Renal cortical epithelial cell (primary cell): Measurements from ENCODE around the gene EFNB2. TPM values are rescaled to one million over a fixed set of nuclear protein-coding genes. Genes with fewer than 3 reads are reported as not detected.

ENCODE experiments used
- DNase-seq: peaks from one replicate; pipeline ENCODE4 v3.0.0-alpha.2; 2011; ENCODE audit warnings: low read depth
- total RNA-seq: library from RNA; depleted of rRNA; stranded (reverse); fragments of >200 nt; gene quantifications from 2 replicates; pipeline ENCODE4 v1.2.3, GENCODE V29; 2014

Gene EFNB2
- total RNA-seq, 1 donor from 2014 or later = 31.0 TPM

DNA sequence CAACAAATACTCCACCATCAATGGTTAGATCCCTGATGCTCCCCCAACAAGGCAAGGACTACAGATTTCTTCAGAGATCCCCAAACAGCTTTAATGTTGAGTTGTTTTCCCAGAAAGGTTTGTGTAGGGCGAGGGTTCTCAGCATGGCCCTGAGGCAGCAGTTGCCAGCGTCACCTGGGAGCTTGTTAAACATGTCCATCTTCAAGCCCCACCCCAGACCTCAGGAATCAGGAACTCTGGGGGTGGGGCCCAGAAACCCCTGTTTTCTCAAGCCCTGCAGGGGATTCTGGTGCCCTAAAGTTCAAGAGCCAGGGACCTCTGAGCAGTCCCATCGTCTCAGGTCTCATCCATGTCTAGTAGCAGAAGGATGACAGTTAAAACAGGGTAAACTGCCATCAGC lies 9.6 kb downstream of the EFNB2 start:
- no peak for DNase-seq

DNA sequence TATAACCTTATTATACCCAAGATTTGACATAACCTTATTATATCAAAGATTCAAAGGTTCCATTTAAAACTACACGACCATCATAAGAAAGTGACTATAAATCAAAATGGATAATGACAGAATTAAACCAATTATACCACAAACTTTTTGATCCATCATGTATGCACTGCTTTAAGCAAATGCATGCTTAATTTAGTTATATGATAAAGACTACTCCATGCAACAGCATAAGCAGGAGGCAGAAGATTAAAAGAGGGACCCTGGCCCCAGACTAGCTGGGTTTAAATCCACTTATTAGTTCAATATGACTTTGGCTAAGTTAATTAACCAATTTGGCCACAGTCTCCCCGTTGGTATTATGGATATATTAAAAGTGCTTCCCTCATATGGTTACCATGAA lies 11.4 kb downstream of the EFNB2 start:
- DNase-seq = no peak

DNA sequence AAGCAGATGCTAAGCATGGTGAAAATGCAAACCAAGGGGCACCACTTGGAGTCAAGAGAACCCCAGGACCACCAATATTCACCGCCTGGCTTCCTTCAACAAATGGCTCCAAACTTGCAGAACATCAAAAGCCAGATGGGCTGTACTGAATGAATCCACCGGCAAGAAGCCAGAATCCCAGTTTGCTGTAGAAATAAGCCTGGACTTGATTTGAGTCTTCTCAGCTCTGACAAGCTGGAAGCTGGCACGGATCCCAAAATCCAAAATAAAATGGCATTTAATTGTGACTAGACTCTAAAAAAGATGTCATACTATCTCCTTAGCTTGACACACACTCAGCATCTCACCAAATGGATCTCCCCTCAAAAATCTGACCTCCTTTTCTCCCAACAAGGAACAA lies 11.9 kb downstream of the EFNB2 start:
- no peak for DNase-seq

DNA sequence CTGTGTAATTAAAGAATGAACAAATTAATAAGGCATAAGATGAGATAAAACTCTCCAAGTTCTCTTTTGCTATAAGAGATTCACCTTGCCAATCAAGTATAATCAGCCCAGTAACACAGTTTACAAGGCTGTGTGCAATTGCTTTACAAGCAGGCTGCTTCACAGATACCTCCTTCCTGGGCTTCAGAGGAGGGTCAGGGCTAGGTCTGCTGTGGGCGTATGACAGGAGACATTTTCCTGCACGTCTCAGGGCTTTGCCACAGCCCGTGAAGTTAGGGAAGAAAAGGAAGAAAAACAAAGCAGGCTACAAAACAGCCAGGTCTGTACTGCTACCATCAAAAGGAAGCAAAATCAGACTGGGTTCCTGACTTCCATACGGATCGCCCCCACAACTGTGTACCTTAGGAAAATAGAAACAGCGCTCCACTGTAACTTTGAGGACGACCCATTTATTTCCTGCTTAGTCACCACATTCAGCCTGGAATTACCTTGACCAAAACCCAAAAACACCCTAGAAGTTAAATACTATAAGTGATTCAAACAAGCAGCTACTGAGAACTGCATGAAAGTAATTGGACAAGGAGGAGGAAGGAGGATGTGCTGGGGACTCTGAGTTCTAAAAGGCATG lies 12.4 kb downstream of the EFNB2 start:
- DNase-seq = peak; percentile 30

DNA sequence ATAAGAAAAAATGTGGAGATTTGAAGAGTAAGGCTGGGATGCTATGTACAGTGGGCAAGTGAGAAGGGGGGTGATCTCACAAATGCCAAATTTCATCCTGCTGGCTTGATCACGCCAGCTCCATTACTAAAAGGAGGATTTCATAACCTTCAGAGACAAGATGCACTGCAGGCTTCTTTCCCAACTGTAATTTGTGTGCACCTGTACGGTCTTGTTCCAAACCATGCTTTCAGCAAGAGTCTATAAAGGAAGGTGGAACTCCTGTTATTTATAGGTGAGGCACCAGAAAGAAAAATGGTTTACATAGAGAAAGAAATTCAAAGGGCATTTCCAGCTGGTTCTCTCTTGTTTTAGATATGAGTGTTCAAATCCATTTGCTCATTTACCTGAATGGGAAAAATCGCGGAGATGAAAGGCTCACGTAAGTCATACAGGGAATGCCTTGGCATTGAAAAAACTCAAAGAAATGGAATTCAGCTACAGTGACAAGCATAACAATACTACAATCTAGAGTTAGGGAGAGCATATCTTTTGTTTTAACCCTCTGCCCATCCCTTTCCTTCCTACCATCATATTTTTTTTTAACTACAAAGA lies 13.3 kb downstream of the EFNB2 start:
- DNase-seq = no peak

DNA sequence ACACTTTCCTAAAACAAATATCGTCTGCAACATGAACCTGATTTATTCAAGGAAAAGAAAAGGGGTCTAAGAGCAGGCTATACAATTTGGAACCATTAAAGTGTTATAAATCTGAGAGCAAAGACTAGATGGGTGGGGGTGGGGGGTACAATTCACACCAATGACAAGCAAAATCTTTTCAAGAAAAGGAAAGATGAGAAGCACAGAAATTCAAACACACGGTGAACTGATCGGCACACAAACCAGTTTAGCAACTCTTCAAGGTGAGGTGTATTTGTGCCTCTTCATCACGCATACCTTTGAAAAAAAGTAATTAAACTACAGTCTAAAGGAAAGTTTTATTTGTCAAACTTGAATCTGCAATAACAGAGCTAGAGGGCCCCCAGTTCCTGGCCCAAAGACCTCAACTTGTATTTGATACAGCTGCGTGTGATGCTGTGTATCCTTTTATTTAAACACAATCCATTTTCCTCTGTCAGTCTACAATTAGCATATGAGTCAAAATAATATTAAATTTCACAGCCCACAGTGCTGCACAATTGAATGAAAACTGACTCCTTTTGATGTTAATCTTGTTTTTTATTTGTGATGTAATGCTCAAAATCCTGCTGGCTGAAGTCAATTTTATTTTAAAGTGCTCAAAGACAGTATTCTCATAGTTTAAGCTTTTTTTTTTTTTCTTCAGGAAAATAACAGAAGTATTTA lies 14.2 kb downstream of the EFNB2 start:
- no peak for DNase-seq

DNA sequence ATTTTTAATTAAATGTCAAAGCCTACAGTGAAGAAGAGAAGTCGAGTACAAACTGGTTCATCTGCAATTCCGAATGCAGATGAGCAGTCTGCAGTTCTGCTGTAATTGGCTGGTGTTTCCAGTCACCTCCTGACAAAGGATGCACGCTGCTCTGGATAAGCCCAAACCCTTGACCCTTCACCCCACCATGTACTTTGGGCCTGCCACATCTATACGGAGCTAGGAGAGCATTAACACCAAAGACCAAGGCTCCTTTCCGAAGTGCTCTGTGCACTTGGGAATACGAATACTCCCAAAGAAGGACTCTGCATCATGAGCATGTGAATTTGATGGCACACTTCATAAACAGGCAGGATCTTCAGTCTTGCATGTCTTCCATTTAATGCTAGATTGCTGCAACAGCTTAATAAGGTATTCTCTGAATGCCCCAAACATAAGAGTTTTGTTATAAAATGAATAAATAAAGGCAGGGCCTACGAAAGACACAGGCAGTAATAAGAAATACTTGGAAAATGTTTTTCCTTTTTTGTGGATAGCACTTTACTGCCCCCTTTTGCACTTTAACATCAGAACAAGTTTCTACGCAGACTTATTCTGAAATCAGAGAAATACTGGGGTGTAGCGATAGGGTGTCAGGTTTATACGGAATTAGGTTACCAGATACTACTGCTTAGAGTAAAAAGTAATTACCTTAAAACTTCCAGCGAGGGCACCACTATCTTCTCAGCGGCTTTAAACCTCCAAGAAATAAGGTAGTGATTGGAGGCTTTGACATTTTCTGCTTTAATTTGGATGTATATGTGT lies 15.0 kb downstream of the EFNB2 start:
- DNase-seq = peak; percentile 45

DNA sequence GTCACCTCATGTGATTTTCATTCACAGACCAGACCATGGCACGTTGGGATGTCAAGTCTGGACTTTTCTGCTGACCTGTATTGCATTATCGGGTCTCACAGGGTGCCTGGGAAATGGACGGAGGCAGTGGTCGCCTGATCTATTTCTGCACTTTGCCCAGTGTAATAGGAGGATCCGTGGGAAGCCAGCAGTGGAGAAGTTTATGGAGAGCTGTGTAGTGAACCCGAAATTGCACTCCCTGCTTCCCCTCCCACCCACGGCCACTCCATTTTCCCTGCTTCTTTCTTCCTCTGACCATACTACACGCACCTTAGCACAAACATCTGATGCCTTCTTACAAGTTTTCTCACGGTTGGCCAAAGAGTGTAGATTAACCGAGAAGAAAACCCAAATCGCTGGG lies 16.9 kb downstream of the EFNB2 start:
- no peak for DNase-seq

DNA sequence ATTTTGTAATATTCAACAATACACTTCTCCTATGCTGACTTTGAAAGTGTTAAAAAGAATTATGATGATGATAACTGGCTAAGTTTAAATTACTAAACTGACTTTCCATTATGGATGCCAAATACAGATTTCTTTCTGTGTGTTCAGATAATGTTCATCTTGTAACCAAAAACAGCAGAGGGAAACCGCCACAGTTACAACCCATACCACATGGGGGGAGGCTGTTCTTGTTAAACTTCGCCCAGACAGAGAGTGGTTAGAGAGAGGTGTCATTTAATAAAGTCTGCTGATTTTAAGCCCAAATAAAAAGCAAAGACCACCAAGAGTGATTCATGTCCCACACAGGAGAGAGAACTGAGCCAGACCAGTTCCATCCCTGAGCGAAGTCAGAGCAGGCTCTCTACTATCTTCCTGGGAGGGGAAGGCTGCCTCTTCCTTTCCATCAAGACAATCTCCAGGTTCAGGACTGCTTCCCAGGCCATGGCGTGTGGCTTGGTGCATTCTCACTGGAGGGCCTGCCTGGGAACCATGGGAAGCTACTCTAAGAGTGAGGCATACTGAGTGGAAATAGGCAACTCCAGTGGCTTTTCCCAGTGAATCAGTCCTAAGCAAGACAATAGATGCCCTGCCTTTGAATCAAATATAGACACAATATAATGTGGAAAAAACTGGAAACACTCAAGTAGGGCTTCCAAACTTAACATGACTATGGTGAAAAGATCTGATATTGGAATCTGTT lies 18.2 kb downstream of the EFNB2 start:
- DNase-seq = peak; percentile 44

DNA sequence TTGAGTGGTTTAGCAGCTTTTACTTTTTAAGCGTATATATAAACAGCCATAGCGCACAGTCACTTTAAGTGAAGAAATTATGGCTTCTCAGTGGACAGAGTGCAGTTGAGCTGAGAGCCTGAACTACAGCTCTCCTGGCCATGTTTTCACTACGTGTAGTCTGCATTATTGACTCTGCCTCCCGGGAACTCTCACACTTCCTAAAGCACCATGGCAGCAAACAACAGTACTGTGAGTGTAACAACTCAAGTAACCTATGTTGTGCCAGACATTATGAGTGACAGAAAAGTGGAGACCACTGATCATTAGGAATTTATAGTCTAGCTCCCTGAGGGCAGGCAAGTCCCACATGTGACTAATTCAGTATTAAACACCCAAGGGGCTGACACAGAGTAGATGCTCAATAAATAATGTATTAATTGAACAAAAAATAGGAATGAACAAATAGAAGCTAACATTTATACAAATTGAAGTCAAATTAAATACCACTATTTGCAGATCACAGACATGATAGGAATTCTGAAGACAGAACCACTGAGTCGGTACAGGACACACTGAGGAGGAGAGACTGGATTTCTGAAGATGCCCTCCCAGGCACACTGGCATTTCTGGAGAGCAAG lies 19.7 kb downstream of the EFNB2 start:
- DNase-seq = no peak

DNA sequence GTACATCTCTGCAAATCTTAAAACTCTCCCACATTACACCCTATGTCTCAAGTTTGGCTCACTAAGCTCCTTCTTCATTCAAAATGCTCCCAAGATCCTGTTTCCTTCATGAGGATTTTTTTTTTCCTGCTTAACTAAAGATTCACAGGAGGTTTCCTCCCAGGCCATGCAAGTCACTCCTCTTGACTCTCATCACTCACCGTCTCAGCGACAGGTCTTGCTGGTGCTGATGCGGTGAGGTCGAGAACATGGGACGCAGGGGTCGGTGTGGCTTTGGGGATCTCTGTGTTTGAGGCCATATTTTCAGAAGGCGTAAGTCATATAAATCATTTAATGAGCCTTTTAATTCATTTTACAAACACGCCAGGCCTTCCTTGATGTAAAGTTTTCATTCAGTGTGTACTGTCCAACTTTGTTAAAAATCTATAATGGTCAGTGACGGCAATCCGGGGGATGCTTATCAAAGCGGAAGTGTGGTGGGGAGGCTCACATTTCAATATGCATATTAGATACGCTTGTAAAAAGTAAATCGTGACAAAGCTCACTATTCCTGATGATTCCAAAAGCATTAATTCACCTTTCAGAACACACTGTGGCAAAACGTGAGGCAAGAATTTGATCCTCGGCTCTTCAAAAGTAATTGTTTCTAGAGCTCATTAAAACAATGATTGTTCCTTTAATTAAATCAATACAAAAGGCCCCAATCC lies 20.4 kb downstream of the EFNB2 start:
- no peak for DNase-seq

DNA sequence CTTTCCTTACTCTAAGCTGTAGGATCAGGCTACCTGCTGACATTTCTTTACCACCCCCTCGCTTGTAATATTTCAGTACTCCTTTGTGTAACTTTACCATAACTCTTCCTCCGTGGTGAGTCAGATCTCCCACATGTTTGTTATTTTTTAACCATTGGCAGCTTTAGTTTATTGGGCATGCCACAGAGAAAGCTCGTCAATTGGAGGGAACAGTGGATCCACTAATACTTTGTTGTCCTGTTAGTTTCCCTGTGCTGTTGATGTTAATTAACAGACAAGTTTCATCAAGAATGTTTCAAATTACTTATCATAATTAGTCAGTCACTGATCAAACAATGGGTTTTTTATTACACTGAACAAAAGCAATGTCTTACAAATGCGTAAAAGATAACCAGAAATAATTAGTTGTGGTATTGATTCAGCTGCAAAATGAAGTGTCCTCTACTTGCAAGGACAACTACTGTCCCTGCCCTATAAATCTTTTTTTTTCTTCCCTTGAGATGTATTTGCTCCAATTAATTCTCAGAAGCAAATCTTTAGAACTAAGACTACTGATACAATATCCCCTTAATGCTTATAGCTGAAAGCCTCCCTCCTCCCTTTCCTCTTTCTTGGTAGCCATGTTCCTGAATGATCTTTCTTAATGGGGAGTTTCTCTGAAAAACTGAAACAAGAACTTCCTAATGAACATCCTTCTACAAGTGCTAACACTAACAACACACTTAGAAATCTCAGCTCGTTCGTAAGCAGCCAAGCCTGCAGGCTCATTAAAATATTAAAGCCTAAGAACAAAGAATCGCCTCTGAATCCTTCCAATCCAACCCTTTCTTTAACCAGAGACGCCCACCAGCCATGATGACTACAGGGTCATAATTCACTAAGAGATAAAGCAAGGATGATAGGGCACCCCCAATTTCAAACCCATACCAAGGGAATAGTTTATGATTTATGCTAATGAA lies 22.2 kb downstream of the EFNB2 start:
- peak; percentile 75 for DNase-seq

DNA sequence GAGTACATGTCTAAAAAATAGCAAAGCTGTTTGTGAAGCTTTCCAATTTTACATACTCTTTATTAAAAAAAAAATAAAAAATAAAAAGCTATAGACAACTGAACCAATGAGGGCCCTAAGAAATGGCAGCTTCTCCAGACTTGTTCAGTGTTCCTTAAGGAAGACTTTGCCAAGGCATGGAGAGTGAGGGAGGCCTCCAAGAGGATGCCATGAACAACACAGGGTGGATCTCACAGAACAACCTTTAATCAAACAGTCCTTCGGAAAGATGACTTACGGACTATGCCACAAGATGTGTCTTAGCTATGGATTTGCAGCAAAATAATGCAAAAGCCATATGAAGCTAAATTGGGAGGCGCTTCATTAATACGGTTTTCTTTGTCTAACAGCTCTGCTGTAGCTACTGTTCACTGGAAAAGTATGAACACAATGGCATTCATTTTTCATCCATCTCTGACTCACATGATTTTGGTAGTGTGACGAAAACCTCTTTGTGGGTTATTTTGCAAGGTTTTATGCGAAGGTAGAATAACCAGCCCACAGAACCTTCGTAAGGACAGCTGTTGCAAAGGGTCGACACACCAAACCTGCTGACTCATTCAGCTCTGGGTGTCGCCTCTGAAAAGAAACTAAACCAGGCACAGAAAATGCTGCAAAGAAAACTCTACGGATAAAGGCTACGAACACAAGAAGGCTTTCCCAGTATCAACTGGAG lies 27.7 kb downstream of the EFNB2 start:
- DNase-seq = peak; percentile 81

DNA sequence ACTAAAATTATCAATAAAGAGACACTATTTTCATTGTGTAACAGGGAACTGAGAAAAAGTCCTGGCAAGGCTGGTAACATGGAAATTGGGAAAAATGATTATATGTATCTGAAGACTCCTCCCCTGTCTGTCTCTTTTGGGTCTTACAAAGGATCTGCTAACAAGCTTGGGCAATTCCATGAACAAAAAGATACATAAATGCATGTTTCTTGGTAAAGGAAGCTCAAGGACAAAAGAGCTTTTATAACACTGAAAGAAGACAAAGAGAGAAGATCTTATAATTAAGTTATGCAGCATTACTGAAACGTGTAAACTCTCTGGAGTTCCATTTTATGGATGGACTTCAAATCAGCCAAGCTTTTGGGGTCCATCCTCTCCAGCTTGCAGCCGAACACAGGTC lies 29.2 kb downstream of the EFNB2 start:
- DNase-seq = no peak

DNA sequence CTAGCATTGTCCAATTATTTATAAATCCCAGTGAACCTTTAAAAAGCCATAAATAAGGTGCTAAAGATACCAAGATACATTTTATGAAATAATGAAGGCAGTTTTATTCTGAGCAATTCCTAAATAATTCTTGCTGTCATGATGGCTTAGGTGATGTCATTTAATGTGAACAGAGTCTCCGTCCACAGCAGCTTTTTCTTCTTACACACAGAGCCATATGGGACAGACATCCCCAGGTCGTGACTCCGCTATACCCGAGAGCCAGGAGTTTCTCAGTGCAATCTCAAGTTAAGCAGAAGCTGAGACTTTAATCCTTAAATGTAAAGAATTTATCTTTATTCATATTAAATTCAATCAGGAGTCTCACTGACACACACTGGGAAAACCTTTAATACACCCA lies 29.7 kb downstream of the EFNB2 start:
- DNase-seq = no peak

DNA sequence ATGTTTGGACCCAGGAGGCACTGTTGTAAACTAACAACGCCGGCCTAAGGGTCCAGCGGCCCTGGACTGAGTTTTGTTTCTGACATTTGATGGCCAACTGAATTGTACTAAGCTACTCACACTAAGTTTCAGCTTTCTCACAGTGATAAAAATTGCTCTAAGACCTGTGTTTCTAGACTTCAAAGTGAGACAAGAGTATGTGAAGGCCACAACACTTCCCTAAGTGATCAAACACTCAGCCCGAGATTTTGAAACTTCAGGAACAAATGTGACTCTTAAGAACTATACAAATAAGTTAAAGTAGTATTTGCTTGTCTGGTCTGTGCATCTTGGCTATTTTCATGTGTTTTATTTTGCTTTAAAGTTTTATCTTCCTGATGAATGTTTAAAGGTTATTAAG lies 30.2 kb downstream of the EFNB2 start:
- no peak for DNase-seq

DNA sequence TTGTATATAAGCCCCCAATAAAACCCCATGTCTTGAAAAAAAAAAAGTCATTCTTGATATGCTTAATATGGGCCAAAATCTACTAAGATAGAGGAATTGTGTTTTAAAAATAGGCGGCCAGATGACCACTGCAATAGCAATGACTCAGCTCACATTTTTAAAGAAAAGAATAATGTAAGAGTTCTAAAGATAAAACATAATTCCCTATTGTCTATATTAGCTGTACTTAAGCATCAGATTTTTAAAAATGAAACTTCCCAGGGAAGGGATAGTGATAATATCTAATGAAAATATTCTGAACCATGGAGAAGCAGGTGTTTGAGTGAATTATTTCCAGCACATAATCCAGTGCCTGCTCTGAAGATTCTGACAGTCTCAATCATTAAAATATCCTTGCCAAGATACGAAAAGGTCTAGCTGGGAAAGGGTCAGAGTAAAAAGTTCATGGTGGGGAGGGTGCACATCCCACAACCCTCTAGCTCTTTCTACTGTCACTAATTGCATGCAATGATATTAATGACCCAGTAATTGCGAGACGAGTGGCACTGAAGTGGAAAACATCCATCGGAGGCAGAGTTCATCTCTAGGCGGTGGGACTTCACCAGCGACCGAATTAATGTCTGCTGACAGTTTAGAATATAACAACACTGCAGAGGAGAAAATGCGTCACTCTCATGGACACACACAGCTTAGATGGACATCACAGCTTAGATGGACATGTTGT lies 31.6 kb downstream of the EFNB2 start:
- DNase-seq = no peak

DNA sequence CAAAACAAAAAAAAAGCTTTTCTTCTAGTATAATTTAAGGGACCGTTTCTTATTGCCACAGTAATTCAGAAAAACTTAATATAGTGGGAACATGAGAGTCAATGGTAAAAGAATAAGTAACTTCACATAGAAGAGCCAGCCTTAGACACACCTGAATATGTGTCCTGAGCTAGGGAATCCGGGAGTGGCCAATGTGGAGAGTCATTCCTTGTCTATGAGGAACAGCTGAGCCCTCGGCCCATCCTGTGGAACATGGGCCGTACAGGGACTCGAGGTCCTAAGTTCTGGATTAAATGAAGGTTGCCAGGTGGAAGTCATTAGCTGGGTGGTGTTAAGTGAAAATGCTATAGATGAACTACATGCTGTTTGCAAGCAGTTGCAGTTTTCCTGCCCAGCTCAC lies 32.2 kb downstream of the EFNB2 start:
- no peak for DNase-seq
